Right cardiac atrium (tissue), 5 donors: Measurements from ENCODE around the gene INAFM2. TPM values are rescaled to one million over a fixed set of nuclear protein-coding genes. Genes with fewer than 3 reads are reported as not detected.

Experiments
- ATAC-seq, 2 donors: fragments of 200-7000 bp; cut with Tn5 transposase; one replicate each; pipeline versions ENCODE4 v1.8.0 to v1.9.1; 2020; ENCODE audit warnings: moderate library complexity in 2 of 2, mild to moderate bottlenecking in 1 of 2
- DNase-seq, 3 donors: peaks; one replicate each; pipeline ENCODE4 v3.0.0-alpha.2; 2020
- H3K27ac ChIP-seq: one replicate; pipeline ENCODE4 v1.5.1; 2013; ENCODE audit warnings: mild to moderate bottlenecking, low read length, control low read depth, moderate library complexity
- H3K27me3 ChIP-seq: one replicate; pipeline ENCODE4 v1.6.1; 2013; ENCODE audit not compliant: control insufficient read depth, insufficient read depth
- H3K4me1 ChIP-seq: one replicate; pipeline ENCODE4 v1.6.1; 2013; ENCODE audit warnings: low read length; ENCODE audit not compliant: control insufficient read depth, insufficient read depth
- H3K4me3 ChIP-seq: one replicate; pipeline ENCODE4 v1.5.1; 2013; ENCODE audit warnings: low read length, control low read depth
- H3K9me3 ChIP-seq: one replicate; pipeline ENCODE4 v1.6.1; 2013; ENCODE audit warnings: low read length; ENCODE audit not compliant: control insufficient read depth
- WGBS: extraction: QIAGEN DNeasy Blood & Tissue Kit; methylation state at CpG from one replicate; pipeline ENCODE4 v1.1.7; 2013; 5-methylcytosine and 5-hydroxymethylcytosine counted together
- intact Hi-C, 4 donors: fragments of 100-400 bp; cut with DNase I; formaldehyde crosslinking; loops; one replicate each; pipeline versions ENCODE4 v1.11.0 to v1.14.0; 2022 to 2023
- polyA plus RNA-seq: library from polyadenylated mRNA; stranded (reverse); fragments of 200-250 nt; gene quantifications from one replicate; pipeline ENCODE4 v1.2.3, GENCODE V29; 2013
- total RNA-seq, 4 donors: library from RNA; stranded (reverse); fragmentation: NEBNext Ultra II Directional; extraction: Animal tissue kit (Norgen Biotek cat#: 25700); gene quantifications; one replicate each; pipeline ENCODE4 v1.2.1, GENCODE V29; 2021
- donor health status: healthy with polysubstance abuse.
- donor health status: DM: no; HTN: yes; CAD: no.
- donor health status: DM: no; HTN: no; CAD: no.
- donor health status: DM: no; HTN: yes; CAD: no; lungs with severe emphysema.
- donor health status: DM: yes; HTN: yes; CAD: no.

Gene INAFM2
- total and polyA plus RNA-seq, 5 donors = 47.3 to 115 (median 72.8) TPM

DNA sequence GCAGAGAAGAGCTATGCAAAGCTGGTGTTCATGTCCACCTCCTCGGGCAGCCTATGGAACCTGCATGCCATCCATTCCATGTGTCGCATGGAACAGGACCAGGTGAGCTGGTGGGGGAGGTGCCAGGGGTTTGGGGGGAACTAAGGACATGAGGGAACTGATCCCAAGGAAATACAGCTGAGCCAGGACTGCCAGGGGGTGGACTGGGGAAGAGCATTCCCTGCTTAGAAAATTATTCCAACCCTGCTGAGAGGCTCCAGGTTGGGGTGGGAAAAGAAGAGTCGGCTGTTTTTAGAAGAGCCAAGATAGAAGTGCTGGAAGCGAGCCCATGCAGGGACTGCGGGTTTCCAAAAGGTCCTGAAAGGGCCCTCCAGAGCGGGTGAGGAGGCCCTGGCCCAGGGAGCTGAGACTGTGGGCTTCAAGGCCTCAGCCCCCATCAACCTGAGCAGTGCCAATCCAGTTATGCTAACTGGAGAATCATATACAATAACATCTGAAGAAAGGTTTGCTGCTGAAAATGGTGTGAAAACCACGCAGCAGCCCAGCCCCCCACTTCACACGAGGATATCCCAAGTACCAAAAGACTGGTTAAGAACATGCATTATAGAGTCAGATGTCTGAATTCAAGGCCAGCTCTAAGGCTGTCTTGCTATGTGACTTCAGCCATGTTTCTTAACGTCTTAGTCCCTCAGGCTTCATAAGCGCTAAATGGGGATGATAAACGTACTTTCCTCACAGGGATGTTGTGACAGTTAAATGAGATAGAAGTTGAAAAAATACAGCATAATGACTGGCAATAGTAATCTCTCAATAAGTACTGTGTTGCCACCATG lies 42.3 kb downstream of the INAFM2 start:
- H3K9me3 ChIP-seq = no peaks in the 10 kb centered on the region
- no peak for ATAC-seq
- H3K27me3 ChIP-seq = no peaks in the 10 kb centered on the region
- intact Hi-C loops = loop anchor here in 2 of 4 donors (10.0 kb wide), 2 partner anchors 49 to 59 kb away; no protein-coding TSS in a partner anchor
- WGBS = 65% methylated on average over 11 of the region's 11 CpGs
- peak overlapping the region; percentile 88 for H3K27ac ChIP-seq
- peaks cover 15% of the 10 kb centered on the region for H3K4me1 ChIP-seq
- H3K4me3 ChIP-seq = no peak overlapping the region
- no peak for DNase-seq

DNA sequence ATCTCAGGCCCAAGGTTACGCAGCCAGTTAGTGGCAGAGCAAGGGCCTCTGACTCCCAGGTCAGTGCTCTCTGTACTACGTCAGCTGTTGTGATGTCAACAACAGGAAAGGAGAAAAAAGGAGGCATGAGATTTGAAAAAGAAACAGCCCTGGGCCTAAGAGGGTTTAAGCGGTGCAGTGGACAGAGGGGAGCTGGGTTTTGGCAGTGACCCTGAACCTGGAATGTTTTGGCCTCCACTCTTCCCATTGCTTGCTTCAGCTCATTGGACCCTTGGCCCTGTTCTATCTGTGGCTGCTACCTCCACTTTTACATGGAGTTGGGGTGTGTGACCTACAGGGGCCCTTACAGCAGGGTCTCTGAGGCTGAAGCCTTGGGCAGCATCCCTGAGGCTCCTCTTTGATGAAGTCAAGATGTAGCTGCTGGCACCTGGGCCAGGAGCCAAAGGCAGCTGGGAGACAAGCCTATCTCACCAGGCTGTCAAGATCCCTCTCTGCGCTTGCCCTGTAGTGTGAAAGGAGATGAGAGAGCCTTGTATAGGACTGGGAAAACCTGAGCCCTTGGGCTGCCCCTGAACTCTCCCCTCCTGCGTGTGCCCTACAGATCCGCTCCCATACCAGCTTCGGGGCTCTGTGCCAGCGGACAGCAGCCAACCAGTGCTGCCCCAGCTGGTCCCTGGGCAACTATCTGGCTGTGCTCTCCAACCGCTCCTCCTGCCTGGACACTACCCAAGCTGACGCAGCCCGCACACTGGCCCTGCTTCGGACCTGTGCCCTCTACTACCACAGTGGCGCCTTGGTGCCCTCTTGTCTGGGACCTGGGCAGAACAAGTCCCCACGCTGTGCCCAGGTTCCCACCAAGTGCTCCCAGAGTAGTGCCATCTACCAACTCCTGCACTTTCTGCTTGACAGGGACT lies 43.2 kb downstream of the INAFM2 start:
- peaks cover 15% of the 10 kb centered on the region for H3K4me1 ChIP-seq
- DNase-seq (peak; percentile 80 to 92 (median 91)), ATAC-seq (peak; percentile 73 to 78)
- intact Hi-C loops = loop anchor here in 2 of 4 donors (10.0 kb wide), 2 partner anchors 48 to 58 kb away; no protein-coding TSS in a partner anchor
- no peaks in the 10 kb centered on the region for H3K27me3 ChIP-seq
- WGBS = 77% methylated on average over 14 of the region's 14 CpGs
- peak overlapping the region; percentile 88 for H3K27ac ChIP-seq
- H3K9me3 ChIP-seq = no peaks in the 10 kb centered on the region
- no peak overlapping the region for H3K4me3 ChIP-seq

- Histone ChIP-seq H3K9me3 (no peaks in the 10 kb centered on the region), H3K4me3 (no peak overlapping the region), H3K27ac (peak overlapping the region; percentile 86), H3K27me3 (no peaks in the 10 kb centered on the region), H3K4me1 (peaks cover 15% of the 10 kb centered on the region)
- 72% methylated on average over 5 of the region's 5 CpGs for WGBS
- no peak for DNase-seq
- intact Hi-C loops = loop anchor here in 2 of 4 donors (10.0 kb wide), 2 partner anchors 47 to 57 kb away; no protein-coding TSS in a partner anchor
- ATAC-seq = peak in 1 of 2 donors; percentile 1
Observed at GRCh38 chr15:40367371-40367685, 43.8 kb downstream of the INAFM2 start.

GRCh38 chr15:40367686-40368611 lies 44.5 kb downstream of the INAFM2 start:
- DNase-seq (peak; percentile 85 to 93 (median 92)), ATAC-seq (peak; percentile 73 to 79)
- Histone ChIP-seq H3K9me3 (no peaks in the 10 kb centered on the region), H3K4me3 (no peak overlapping the region), H3K4me1 (peaks cover 15% of the 10 kb centered on the region), H3K27ac (peak overlapping the region; percentile 86), H3K27me3 (no peaks in the 10 kb centered on the region)
- 15% methylated on average over 91 of the region's 91 CpGs for WGBS
- intact Hi-C loops = loop anchor here in 2 of 4 donors (10.0 kb wide), 2 partner anchors 47 to 57 kb away; no protein-coding TSS in a partner anchor

DNA sequence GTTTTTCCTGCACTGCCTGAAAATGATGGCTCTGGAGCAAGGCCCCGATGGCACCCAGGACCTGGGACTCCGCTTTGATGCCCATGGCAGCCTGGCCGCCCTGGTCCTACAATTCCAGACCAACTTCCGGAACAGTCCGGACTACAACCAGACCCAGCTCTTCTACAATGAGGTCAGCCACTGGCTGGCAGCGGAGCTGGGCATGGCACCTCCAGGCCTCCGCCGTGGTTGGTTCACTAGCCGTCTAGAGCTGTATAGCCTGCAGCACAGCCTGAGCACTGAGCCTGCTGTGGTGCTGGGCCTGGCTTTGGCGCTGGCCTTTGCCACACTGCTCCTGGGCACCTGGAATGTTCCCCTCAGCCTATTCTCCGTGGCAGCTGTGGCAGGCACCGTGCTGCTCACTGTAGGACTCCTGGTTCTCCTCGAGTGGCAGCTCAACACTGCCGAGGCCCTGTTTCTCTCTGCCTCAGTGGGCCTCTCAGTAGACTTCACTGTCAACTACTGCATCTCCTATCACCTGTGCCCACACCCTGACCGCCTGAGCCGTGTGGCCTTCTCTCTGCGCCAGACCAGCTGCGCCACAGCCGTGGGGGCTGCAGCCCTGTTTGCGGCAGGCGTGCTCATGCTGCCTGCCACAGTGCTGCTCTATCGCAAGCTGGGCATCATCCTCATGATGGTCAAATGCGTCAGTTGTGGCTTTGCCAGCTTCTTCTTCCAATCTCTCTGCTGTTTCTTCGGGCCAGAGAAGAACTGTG lies 45.4 kb downstream of the INAFM2 start:
- no peak overlapping the region for H3K27ac ChIP-seq
- H3K4me1 ChIP-seq = peaks cover 15% of the 10 kb centered on the region
- no peak for DNase-seq
- WGBS = 96% methylated on average over 24 of the region's 24 CpGs
- no peak overlapping the region for H3K4me3 ChIP-seq
- peak in 1 of 2 donors; percentile 1 for ATAC-seq
- intact Hi-C loops = loop anchor here in 2 of 4 donors (10.0 kb wide), 2 partner anchors 46 to 56 kb away; no protein-coding TSS in a partner anchor
- H3K27me3 ChIP-seq = no peaks in the 10 kb centered on the region
- H3K9me3 ChIP-seq = no peaks in the 10 kb centered on the region

DNA sequence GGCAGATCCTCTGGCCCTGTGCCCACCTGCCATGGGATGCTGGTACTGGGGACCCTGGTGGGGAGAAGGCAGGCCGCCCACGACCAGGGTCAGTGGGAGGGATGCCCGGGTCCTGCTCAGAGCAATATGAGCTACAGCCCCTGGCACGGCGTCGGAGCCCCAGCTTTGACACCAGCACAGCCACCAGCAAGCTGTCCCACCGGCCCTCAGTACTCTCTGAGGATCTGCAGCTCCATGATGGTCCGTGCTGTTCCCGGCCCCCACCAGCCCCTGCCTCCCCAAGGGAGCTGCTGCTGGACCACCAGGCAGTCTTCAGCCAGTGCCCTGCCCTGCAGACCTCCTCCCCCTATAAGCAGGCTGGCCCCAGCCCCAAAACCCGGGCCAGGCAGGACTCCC lies 46.0 kb downstream of the INAFM2 start:
- Histone ChIP-seq H3K27ac (no peak overlapping the region), H3K4me1 (peaks cover 15% of the 10 kb centered on the region), H3K9me3 (no peaks in the 10 kb centered on the region), H3K27me3 (no peaks in the 10 kb centered on the region), H3K4me3 (no peak overlapping the region)
- ATAC-seq = no peak
- intact Hi-C loops = loop anchor here in 2 of 4 donors (10.0 kb wide), 2 partner anchors 45 to 55 kb away; no protein-coding TSS in a partner anchor
- no peak for DNase-seq
- 92% methylated on average over 10 of the region's 10 CpGs for WGBS

- DNase-seq (no peak), ATAC-seq (no peak)
- H3K27me3 ChIP-seq = no peaks in the 10 kb centered on the region
- intact Hi-C loops = loop anchor here in 2 of 4 donors (10.0 kb wide), 2 partner anchors 45 to 55 kb away; no protein-coding TSS in a partner anchor
- no peaks in the 10 kb centered on the region for H3K9me3 ChIP-seq
- WGBS = 90% methylated on average over 13 of the region's 13 CpGs
- H3K4me3 ChIP-seq = no peak overlapping the region
- no peak overlapping the region for H3K27ac ChIP-seq
- H3K4me1 ChIP-seq = peaks cover 15% of the 10 kb centered on the region
Observed at GRCh38 chr15:40369971-40370370, 46.5 kb downstream of the INAFM2 start.

DNA sequence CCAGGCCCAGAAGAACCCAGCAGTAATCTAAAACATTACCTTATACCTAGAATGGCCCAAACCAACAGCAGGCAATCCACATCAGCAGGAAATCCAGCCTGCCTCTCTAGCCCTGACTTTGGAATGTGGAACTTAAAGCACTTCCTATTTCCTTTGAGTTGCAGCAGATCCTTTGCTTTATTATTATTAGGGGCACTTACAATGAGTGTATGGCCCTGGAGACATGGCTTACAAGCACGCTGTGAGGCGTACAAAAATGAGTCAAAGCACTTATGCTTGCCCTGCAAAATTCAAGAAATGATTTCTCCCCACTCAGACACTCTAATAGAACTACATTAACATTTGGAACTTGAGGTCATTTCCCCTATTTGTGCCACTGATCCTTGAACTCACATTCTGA lies 49.5 kb downstream of the INAFM2 start:
- Histone ChIP-seq H3K27ac (no peak overlapping the region), H3K27me3 (no peaks in the 10 kb centered on the region), H3K9me3 (no peaks in the 10 kb centered on the region), H3K4me1 (no peaks in the 10 kb centered on the region), H3K4me3 (no peak overlapping the region)
- ATAC-seq (no peak), DNase-seq (no peak)
- 37% methylated on average over 2 of the region's 2 CpGs for WGBS
- intact Hi-C loops = no loop called here
